ENCODE data around the gene HAPLN3. TPM values are rescaled to one million over a fixed set of nuclear protein-coding genes. Genes with fewer than 3 reads are reported as not detected.

HAPLN3 gene
- total RNA-seq, 1 donor from 2014 or later, result 2.7 TPM

DNA sequence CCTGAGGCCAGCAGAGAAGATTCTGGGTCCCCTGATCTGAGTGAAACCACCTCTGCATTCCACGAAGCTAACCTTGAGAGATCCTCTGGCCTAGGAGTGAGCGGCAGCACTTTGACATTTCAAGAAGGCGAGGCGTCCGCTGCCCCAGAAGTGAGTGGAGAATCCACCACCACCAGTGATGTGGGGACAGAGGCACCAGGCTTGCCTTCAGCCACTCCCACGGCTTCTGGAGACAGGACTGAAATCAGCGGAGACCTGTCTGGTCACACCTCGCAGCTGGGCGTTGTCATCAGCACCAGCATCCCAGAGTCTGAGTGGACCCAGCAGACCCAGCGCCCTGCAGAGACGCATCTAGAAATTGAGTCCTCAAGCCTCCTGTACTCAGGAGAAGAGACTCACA lies 36.4 kb downstream of the HAPLN3 start:
- no peaks in the 10 kb centered on the region for H3F3A ChIP-seq (ENCODE audit: low read depth)
- H3K4me1 Mint-ChIP-seq, result no peaks in the 10 kb centered on the region
- no peaks in the 10 kb centered on the region for H3K79me2 ChIP-seq (ENCODE audit: low read depth)
- H3K9me3 Mint-ChIP-seq, result peaks cover 7% of the 10 kb centered on the region
- TF ChIP-seq EZH2 (IDR thresholded peaks at IDR 0.05), result no peak
- no peak for TF ChIP-seq EZH2phosphoT487 (IDR thresholded peaks at IDR 0.05)
- TF ChIP-seq, protein P1, sequence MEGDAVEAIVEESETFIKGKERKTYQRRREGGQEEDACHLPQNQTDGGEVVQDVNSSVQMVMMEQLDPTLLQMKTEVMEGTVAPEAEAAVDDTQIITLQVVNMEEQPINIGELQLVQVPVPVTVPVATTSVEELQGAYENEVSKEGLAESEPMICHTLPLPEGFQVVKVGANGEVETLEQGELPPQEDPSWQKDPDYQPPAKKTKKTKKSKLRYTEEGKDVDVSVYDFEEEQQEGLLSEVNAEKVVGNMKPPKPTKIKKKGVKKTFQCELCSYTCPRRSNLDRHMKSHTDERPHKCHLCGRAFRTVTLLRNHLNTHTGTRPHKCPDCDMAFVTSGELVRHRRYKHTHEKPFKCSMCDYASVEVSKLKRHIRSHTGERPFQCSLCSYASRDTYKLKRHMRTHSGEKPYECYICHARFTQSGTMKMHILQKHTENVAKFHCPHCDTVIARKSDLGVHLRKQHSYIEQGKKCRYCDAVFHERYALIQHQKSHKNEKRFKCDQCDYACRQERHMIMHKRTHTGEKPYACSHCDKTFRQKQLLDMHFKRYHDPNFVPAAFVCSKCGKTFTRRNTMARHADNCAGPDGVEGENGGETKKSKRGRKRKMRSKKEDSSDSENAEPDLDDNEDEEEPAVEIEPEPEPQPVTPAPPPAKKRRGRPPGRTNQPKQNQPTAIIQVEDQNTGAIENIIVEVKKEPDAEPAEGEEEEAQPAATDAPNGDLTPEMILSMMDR (IDR thresholded peaks at IDR 0.05), result no peak
- no peaks in the 10 kb centered on the region for H3K9me3 ChIP-seq (ENCODE audit: low read depth)
- no peak overlapping the region for H3K9ac ChIP-seq
- H3K4me2 ChIP-seq, result no peak overlapping the region
- no peak overlapping the region for H3K27ac ChIP-seq
- H4K20me1 ChIP-seq (ENCODE audit: low read depth), result no peaks in the 10 kb centered on the region
- no peak overlapping the region for H2AFZ ChIP-seq (replicated peaks)
- H3K36me3 ChIP-seq, result no peaks in the 10 kb centered on the region
- H3K27me3 Mint-ChIP-seq (ENCODE audit: insufficient read depth, low read depth), result peaks cover 2% of the 10 kb centered on the region
- no peak overlapping the region for H3K27ac Mint-ChIP-seq
- no peaks in the 10 kb centered on the region for H3K27me3 ChIP-seq
- no peaks in the 10 kb centered on the region for H3K36me3 Mint-ChIP-seq
- no peak overlapping the region for H3K4me3 ChIP-seq
- no peak overlapping the region for H3K4me3 Mint-ChIP-seq
- no peak for DNase-seq (ENCODE audit: low spot score)
- H3K4me1 ChIP-seq, result no peaks in the 10 kb centered on the region

DNA sequence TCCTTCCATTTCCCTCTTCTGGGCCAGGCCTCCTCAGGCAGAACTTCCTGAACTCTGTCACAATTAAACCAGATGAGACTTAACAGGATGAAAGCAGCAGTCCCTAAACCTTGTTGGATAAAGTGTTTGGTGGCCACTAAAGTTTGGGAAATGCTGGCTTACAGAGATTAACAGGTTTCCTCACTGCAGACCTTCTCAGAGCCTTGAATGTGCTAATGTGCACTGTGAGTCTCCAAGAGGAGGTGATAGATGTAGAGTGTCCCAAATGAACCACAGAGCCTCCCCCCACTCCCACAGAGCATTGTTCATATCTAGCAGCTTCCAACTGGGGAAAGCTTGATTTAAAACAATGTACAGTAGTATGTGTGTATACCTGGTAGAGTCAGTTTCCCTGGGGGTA lies 42.9 kb downstream of the HAPLN3 start:
- Histone ChIP-seq H4K20me1 (ENCODE audit: low read depth) (no peaks in the 10 kb centered on the region), H3K9me3 (ENCODE audit: low read depth) (no peaks in the 10 kb centered on the region), H3K4me3 (no peak overlapping the region), H3K36me3 (no peaks in the 10 kb centered on the region), H3F3A (ENCODE audit: low read depth) (no peaks in the 10 kb centered on the region), H3K79me2 (ENCODE audit: low read depth) (no peaks in the 10 kb centered on the region), H3K4me1 (no peaks in the 10 kb centered on the region), H2AFZ (replicated peaks) (no peak overlapping the region), H3K27ac (no peak overlapping the region), H3K4me2 (no peak overlapping the region), H3K27me3 (no peaks in the 10 kb centered on the region), H3K9ac (no peak overlapping the region)
- H3K27me3 Mint-ChIP-seq (ENCODE audit: insufficient read depth, low read depth), result peaks cover 5% of the 10 kb centered on the region
- no peak overlapping the region for H3K4me3 Mint-ChIP-seq
- H3K36me3 Mint-ChIP-seq, result no peaks in the 10 kb centered on the region
- peaks cover 5% of the 10 kb centered on the region for H3K9me3 Mint-ChIP-seq
- no peak overlapping the region for H3K27ac Mint-ChIP-seq
- H3K4me1 Mint-ChIP-seq, result no peaks in the 10 kb centered on the region
- TF ChIP-seq EZH2 (IDR thresholded peaks at IDR 0.05), result no peak
- TF ChIP-seq, protein P1 (IDR thresholded peaks at IDR 0.05), result no peak
- no peak for TF ChIP-seq EZH2phosphoT487 (IDR thresholded peaks at IDR 0.05)
- no peak for DNase-seq (ENCODE audit: low spot score)

DNA sequence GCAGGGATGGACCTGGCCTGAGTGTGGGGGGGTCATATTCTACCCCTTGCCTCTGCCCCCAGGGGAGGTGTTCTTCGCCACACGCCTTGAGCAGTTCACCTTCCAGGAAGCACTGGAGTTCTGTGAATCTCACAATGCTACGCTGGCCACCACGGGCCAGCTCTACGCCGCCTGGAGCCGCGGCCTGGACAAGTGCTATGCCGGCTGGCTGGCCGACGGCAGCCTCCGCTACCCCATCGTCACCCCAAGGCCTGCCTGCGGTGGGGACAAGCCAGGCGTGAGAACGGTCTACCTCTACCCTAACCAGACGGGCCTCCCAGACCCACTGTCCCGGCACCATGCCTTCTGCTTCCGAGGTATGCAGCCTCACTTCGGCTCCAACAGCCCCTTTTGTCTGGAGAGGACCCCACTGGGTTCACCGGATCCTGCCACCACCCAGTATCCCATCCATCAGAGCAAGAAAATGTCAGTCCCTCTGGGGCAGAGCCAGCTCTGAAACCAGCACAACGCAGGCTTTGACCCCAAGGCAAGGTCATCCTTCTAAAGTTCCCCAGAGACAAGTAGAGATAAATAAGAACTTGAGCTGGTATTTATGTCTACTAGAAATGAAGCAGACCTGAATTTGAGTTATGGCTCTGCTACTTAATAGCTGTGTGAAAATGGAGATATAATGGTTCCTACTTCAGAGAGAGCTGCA lies 45.8 kb downstream of the HAPLN3 start:
- Histone ChIP-seq H3K9me3 (ENCODE audit: low read depth) (no peaks in the 10 kb centered on the region), H3K4me3 (no peak overlapping the region), H3K4me2 (no peak overlapping the region), H3F3A (ENCODE audit: low read depth) (no peaks in the 10 kb centered on the region), H4K20me1 (ENCODE audit: low read depth) (no peaks in the 10 kb centered on the region), H3K27me3 (no peaks in the 10 kb centered on the region), H2AFZ (replicated peaks) (no peak overlapping the region), H3K79me2 (ENCODE audit: low read depth) (no peaks in the 10 kb centered on the region), H3K4me1 (no peaks in the 10 kb centered on the region), H3K36me3 (no peaks in the 10 kb centered on the region), H3K27ac (no peak overlapping the region), H3K9ac (no peak overlapping the region)
- Mint-ChIP-seq H3K4me1 (no peaks in the 10 kb centered on the region), H3K4me3 (no peak overlapping the region), H3K27ac (peak overlapping the region; percentile 72), H3K36me3 (no peaks in the 10 kb centered on the region), H3K27me3 (ENCODE audit: insufficient read depth, low read depth) (peaks cover 8% of the 10 kb centered on the region), H3K9me3 (no peaks in the 10 kb centered on the region)
- no peak for DNase-seq (ENCODE audit: low spot score)
- TF ChIP-seq EZH2 (IDR thresholded peaks at IDR 0.05) (no peak), EZH2phosphoT487 (IDR thresholded peaks at IDR 0.05) (no peak)
- TF ChIP-seq, protein P1 (IDR thresholded peaks at IDR 0.05), result no peak
